Body of pancreas (tissue), 4 donors: ENCODE results near the gene MEN1.

ENCODE experiments used
- POLR2A ChIP-seq, 3 donors: fragments of 450-650 bp; IDR thresholded peaks; one replicate each; pipeline ENCODE4 v1.6.1; 2016; ENCODE audit warnings: antibody characterized with exemption in 3 of 3, mild to moderate bottlenecking in 2 of 3
- TF ChIP-seq, protein P1 (sequence below), 7 experiments: fragments of 450-650 bp in 4 of 7; fragments of 200-600 bp in 3 of 7; sonication (generic) in 3 of 7; IDR thresholded peaks; one replicate each; pipeline ENCODE4 v1.5.1; 2016 to 2019; ENCODE audit warnings: antibody characterized with exemption in 7 of 7

DNA sequence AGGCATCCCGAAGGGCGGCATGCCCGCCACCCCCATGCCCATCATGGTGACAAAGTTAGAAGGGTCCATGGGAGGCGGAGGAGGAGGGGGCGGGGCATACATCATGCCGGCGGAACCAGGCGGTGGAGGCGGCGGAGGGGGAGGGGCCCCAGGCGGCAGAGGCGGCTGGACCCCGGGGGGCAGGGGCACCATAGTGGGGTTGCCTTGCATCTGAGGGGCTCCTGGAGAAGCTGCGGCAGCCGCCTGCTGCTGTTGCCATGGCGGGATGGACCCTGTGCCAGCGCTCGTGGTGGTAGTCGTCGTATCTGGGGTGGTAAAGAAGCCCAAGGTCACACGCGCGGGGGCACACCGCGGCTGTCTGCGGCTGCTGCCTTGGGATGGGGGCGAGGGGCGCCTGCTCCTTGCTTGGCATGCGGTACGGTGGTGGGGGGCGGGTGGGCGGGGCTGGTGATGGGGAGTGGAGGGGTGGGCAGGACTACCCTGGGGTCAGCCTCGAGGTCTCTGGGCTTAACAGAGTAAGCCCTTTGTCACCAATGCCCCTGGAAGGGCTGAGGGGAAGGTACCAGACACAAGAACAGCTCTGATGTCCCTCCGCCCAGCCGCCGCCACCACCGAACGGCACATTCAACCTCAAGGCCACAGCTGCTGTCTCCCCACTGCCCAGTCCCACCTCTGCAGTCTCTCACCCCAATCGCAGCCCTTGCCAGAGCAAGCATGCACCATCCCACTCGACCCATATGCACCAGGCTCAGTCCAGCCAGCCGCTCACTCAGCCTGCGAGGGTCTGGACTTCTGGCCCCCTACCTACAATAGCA is 44.3 kb downstream of the MEN1 start:
- TF ChIP-seq, protein P1, sequence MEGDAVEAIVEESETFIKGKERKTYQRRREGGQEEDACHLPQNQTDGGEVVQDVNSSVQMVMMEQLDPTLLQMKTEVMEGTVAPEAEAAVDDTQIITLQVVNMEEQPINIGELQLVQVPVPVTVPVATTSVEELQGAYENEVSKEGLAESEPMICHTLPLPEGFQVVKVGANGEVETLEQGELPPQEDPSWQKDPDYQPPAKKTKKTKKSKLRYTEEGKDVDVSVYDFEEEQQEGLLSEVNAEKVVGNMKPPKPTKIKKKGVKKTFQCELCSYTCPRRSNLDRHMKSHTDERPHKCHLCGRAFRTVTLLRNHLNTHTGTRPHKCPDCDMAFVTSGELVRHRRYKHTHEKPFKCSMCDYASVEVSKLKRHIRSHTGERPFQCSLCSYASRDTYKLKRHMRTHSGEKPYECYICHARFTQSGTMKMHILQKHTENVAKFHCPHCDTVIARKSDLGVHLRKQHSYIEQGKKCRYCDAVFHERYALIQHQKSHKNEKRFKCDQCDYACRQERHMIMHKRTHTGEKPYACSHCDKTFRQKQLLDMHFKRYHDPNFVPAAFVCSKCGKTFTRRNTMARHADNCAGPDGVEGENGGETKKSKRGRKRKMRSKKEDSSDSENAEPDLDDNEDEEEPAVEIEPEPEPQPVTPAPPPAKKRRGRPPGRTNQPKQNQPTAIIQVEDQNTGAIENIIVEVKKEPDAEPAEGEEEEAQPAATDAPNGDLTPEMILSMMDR (IDR thresholded peaks at IDR 0.05): no peak
- TF ChIP-seq POLR2A (IDR thresholded peaks at IDR 0.05): no peak
